IPS DF 6.9 (cell line): ENCODE results near the gene RSPH1.

Experiments
- DNase-seq: peaks from one replicate; pipeline ENCODE4 v3.0.0-alpha.2; 2013; ENCODE audit warnings: low read depth, low spot score
- H3K27ac ChIP-seq: one replicate; pipeline ENCODE4 v1.5.1; 2013; ENCODE audit warnings: low read length, control low read depth
- H3K27me3 ChIP-seq: 2 replicates; pipeline ENCODE4 v1.6.1; 2013; ENCODE audit warnings: mild to moderate bottlenecking, low read length; ENCODE audit not compliant: control insufficient read depth, insufficient read depth
- H3K36me3 ChIP-seq: 2 replicates; pipeline ENCODE4 v1.6.1; 2013; ENCODE audit warnings: low read length; ENCODE audit not compliant: control insufficient read depth, insufficient read depth
- H3K4me1 ChIP-seq: 2 replicates; pipeline ENCODE4 v1.6.1; 2013; ENCODE audit warnings: low read length; ENCODE audit not compliant: control insufficient read depth, insufficient read depth
- H3K4me3 ChIP-seq: 2 replicates; pipeline ENCODE4 v1.5.1; 2013; ENCODE audit warnings: mild to moderate bottlenecking, low read length
- H3K9me3 ChIP-seq: 2 replicates; pipeline ENCODE4 v1.6.1; 2013; ENCODE audit warnings: low read length, inconsistent platforms; ENCODE audit not compliant: control insufficient read depth, insufficient read depth
- WGBS: extraction: QIAGEN DNeasy Blood & Tissue Kit; methylation state at CpG from one replicate; pipeline ENCODE4 v1.1.7; 2013; ENCODE audit warnings: mixed read lengths, missing lambda C conversion rate; ENCODE audit not compliant: insufficient read length, insufficient coverage; 5-methylcytosine and 5-hydroxymethylcytosine counted together

RSPH1 gene

GRCh38 chr21:42429021-42429420 is 67.0 kb downstream of the RSPH1 start:
- no peak for DNase-seq
- H3K27me3 ChIP-seq: no peaks in the 10 kb centered on the region
- H3K9me3 ChIP-seq: no peaks in the 10 kb centered on the region
- H3K4me1 ChIP-seq: no peaks in the 10 kb centered on the region
- no CpG with 5 or more reads among the region's 1 CpG for WGBS
- no peaks in the 10 kb centered on the region for H3K36me3 ChIP-seq
- no peak overlapping the region for H3K27ac ChIP-seq
- no peak overlapping the region for H3K4me3 ChIP-seq

- Histone ChIP-seq H3K4me3 (no peak overlapping the region), H3K27ac (no peak overlapping the region), H3K9me3 (no peaks in the 10 kb centered on the region), H3K27me3 (no peaks in the 10 kb centered on the region), H3K36me3 (no peaks in the 10 kb centered on the region), H3K4me1 (no peaks in the 10 kb centered on the region)
- no peak for DNase-seq
- WGBS: no CpG with 5 or more reads among the region's 10 CpGs
Observed at GRCh38 chr21:42427809-42428419, 68.1 kb downstream of the RSPH1 start.

- H3K9me3 ChIP-seq: no peaks in the 10 kb centered on the region
- WGBS: no CpG with 5 or more reads among the region's 10 CpGs
Observed at GRCh38 chr21:42426876-42427480, 69.0 kb downstream of the RSPH1 start.

DNA sequence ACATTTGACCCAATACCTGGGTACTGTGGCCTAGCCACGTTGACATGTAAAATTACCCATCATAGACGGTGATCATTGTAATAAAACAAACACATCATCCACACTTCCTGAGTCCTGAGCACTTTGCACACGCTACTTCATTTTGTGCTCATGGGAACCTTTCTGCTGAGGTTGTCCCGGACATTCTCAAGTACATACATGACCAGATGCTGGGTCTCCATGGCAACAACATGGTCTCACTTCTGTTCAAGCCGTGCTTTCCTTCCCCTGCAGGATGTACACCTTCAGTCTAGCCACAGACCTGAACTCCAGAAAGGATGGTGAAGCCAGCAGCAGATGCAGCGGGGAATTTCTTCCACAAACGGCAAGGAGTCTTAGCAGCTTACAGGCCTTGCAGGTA is 69.6 kb downstream of the RSPH1 start:
- Histone ChIP-seq H3K27ac (no peak overlapping the region), H3K27me3 (no peaks in the 10 kb centered on the region), H3K36me3 (no peaks in the 10 kb centered on the region), H3K9me3 (no peaks in the 10 kb centered on the region), H3K4me1 (no peaks in the 10 kb centered on the region), H3K4me3 (no peak overlapping the region)
- no CpG with 5 or more reads among the region's 7 CpGs for WGBS
- no peak for DNase-seq

More at GRCh38 chr21:42426876-42427480, 69.0 kb downstream of the RSPH1 start:
- no peaks in the 10 kb centered on the region for H3K27me3 ChIP-seq
- no peak overlapping the region for H3K4me3 ChIP-seq
- H3K4me1 ChIP-seq: no peaks in the 10 kb centered on the region
- H3K27ac ChIP-seq: no peak overlapping the region
- H3K36me3 ChIP-seq: no peaks in the 10 kb centered on the region
- DNase-seq: no peak

GRCh38 chr21:42425591-42425990 is 70.4 kb downstream of the RSPH1 start:
- H3K4me1 ChIP-seq: no peaks in the 10 kb centered on the region
- no peak for DNase-seq
- H3K36me3 ChIP-seq: no peaks in the 10 kb centered on the region
- H3K27me3 ChIP-seq: no peaks in the 10 kb centered on the region
- no peak overlapping the region for H3K4me3 ChIP-seq
- no peaks in the 10 kb centered on the region for H3K9me3 ChIP-seq
- no CpG with 5 or more reads among the region's 4 CpGs for WGBS
- H3K27ac ChIP-seq: no peak overlapping the region

GRCh38 chr21:42424914-42425541 is 71.0 kb downstream of the RSPH1 start:
- no peaks in the 10 kb centered on the region for H3K27me3 ChIP-seq
- H3K4me3 ChIP-seq: no peak overlapping the region
- no CpG with 5 or more reads among the region's 12 CpGs for WGBS
- no peak for DNase-seq
- no peak overlapping the region for H3K27ac ChIP-seq
- no peaks in the 10 kb centered on the region for H3K4me1 ChIP-seq
- H3K9me3 ChIP-seq: no peaks in the 10 kb centered on the region
- no peaks in the 10 kb centered on the region for H3K36me3 ChIP-seq

DNA sequence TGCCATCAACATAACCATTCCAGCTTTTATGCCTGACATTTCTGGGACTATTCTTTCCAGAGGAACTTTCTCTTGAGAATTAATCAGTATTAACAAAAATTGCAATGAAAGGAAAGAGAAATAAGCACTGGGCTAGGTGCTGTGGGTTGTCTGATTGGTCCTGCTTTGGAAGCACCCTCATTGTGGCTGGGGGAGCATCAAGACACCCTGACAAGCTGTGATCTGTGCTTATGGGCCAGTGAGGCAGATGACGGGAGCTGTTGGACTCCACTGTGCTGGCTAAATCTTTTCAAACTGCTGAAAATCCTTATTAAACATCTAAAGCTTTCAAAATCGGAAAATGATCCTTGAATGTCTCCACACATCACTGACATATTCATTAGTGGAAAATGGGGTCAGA is 72.3 kb downstream of the RSPH1 start:
- no CpG with 5 or more reads among the region's 2 CpGs for WGBS
- Histone ChIP-seq H3K4me3 (no peak overlapping the region), H3K9me3 (no peaks in the 10 kb centered on the region), H3K36me3 (no peaks in the 10 kb centered on the region), H3K27me3 (no peaks in the 10 kb centered on the region), H3K4me1 (no peaks in the 10 kb centered on the region), H3K27ac (no peak overlapping the region)
- no peak for DNase-seq

GRCh38 chr21:42423197-42423675 is 72.8 kb downstream of the RSPH1 start:
- H3K4me3 ChIP-seq: no peak overlapping the region
- no CpG with 5 or more reads among the region's 10 CpGs for WGBS

More at GRCh38 chr21:42423197-42423675, 72.8 kb downstream of the RSPH1 start:
- Histone ChIP-seq H3K27me3 (no peaks in the 10 kb centered on the region), H3K4me1 (no peaks in the 10 kb centered on the region), H3K9me3 (no peaks in the 10 kb centered on the region), H3K27ac (no peak overlapping the region), H3K36me3 (no peaks in the 10 kb centered on the region)
- no peak for DNase-seq
